ENCODE results near the gene EIF5AL1. TPM values are rescaled to one million over a fixed set of nuclear protein-coding genes. Genes with fewer than 3 reads are reported as not detected.

Gene EIF5AL1
- total and polyA plus RNA-seq, 2 experiments from 2014 or later: 2.0 to 20.4 TPM

DNA sequence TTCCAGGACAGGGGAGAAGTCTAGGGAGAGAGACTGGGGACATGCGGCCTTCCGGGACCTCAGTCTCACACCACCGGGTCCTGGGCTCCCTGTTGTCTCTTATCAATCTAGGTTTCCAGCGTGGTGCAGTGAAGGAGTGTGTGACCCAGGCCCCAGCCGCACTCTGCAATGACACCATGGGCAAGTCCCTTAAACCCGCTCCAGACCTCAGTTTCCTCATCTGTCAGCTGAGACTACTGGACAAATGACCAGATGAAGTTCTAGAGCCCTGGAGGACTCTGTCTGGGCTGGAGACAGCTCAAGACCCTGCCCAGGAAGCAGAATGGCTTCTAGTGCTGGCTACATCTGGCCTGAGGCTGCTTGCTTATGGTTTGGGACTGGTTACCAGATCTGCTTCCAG is 20.1 kb upstream of the EIF5AL1 start (continued):
- TF ChIP-seq, protein P1, sequence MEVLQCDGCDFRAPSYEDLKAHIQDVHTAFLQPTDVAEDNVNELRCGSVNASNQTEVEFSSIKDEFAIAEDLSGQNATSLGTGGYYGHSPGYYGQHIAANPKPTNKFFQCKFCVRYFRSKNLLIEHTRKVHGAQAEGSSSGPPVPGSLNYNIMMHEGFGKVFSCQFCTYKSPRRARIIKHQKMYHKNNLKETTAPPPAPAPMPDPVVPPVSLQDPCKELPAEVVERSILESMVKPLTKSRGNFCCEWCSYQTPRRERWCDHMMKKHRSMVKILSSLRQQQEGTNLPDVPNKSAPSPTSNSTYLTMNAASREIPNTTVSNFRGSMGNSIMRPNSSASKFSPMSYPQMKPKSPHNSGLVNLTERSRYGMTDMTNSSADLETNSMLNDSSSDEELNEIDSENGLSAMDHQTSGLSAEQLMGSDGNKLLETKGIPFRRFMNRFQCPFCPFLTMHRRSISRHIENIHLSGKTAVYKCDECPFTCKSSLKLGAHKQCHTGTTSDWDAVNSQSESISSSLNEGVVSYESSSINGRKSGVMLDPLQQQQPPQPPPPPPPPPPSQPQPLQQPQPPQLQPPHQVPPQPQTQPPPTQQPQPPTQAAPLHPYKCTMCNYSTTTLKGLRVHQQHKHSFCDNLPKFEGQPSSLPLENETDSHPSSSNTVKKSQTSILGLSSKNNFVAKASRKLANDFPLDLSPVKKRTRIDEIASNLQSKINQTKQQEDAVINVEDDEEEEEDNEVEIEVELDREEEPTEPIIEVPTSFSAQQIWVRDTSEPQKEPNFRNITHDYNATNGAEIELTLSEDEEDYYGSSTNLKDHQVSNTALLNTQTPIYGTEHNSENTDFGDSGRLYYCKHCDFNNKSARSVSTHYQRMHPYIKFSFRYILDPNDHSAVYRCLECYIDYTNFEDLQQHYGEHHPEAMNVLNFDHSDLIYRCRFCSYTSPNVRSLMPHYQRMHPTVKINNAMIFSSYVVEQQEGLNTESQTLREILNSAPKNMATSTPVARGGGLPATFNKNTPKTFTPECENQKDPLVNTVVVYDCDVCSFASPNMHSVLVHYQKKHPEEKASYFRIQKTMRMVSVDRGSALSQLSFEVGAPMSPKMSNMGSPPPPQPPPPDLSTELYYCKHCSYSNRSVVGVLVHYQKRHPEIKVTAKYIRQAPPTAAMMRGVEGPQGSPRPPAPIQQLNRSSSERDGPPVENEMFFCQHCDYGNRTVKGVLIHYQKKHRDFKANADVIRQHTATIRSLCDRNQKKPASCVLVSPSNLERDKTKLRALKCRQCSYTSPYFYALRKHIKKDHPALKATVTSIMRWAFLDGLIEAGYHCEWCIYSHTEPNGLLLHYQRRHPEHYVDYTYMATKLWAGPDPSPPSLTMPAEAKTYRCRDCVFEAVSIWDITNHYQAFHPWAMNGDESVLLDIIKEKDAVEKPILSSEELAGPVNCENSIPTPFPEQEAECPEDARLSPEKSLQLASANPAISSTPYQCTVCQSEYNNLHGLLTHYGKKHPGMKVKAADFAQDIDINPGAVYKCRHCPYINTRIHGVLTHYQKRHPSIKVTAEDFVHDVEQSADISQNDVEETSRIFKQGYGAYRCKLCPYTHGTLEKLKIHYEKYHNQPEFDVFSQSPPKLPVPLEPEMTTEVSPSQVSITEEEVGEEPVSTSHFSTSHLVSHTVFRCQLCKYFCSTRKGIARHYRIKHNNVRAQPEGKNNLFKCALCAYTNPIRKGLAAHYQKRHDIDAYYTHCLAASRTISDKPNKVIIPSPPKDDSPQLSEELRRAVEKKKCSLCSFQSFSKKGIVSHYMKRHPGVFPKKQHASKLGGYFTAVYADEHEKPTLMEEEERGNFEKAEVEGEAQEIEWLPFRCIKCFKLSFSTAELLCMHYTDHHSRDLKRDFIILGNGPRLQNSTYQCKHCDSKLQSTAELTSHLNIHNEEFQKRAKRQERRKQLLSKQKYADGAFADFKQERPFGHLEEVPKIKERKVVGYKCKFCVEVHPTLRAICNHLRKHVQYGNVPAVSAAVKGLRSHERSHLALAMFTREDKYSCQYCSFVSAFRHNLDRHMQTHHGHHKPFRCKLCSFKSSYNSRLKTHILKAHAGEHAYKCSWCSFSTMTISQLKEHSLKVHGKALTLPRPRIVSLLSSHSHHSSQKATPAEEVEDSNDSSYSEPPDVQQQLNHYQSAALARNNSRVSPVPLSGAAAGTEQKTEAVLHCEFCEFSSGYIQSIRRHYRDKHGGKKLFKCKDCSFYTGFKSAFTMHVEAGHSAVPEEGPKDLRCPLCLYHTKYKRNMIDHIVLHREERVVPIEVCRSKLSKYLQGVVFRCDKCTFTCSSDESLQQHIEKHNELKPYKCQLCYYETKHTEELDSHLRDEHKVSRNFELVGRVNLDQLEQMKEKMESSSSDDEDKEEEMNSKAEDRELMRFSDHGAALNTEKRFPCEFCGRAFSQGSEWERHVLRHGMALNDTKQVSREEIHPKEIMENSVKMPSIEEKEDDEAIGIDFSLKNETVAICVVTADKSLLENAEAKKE (CRISPR knock-in tag; IDR thresholded peaks at IDR 0.05): no peak
- TF ChIP-seq JUNB (IDR thresholded peaks at IDR 0.05; ENCODE audit: unreplicated experiment): no peak
- TF ChIP-seq, protein P2, sequence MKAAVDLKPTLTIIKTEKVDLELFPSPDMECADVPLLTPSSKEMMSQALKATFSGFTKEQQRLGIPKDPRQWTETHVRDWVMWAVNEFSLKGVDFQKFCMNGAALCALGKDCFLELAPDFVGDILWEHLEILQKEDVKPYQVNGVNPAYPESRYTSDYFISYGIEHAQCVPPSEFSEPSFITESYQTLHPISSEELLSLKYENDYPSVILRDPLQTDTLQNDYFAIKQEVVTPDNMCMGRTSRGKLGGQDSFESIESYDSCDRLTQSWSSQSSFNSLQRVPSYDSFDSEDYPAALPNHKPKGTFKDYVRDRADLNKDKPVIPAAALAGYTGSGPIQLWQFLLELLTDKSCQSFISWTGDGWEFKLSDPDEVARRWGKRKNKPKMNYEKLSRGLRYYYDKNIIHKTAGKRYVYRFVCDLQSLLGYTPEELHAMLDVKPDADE (IDR thresholded peaks at IDR 0.05): no peak
- TF ChIP-seq NANOG (IDR thresholded peaks at IDR 0.05; ENCODE audit: borderline replicate concordance): no peak
- no peak for TF ChIP-seq ZNF114 (CRISPR knock-in tag; IDR thresholded peaks at IDR 0.05)

DNA sequence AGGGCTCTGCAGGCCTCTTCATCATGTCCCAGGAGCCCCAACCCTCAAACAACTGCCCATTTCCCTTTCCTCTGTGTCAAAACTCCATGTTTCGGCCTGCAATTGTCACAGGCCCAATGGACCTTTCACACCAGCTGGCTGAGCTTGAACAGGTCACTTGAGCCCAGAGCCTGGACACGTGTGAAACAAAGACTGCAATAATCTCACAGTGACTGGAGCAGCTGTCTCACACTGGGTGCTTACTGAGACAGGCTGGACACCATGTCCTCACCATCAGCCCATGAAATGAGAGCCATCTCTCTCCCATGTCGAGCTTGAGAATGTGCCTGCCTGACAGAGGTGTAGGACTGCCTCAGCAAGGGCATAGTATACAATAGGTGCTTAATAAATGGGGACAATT is 19.5 kb upstream of the EIF5AL1 start:
- H3K4me2 ChIP-seq: no peak overlapping the region
- H3K4me3 Mint-ChIP-seq: no peak overlapping the region
- no peak for ATAC-seq

More for the DNA sequence above, 19.5 kb upstream of the EIF5AL1 start:
- H3K4me1 ChIP-seq (ENCODE audit: insufficient read depth): no peaks in the 10 kb centered on the region
- no peak for DNase-seq (ENCODE audit: low spot score)
- H3K27ac Mint-ChIP-seq: no peak overlapping the region
- peaks cover 13% of the 10 kb centered on the region for H3K4me1 Mint-ChIP-seq
- H3K4me3 ChIP-seq: no peak overlapping the region
- H4K20me1 ChIP-seq (replicated peaks; ENCODE audit: insufficient read depth): no peaks in the 10 kb centered on the region
- no peak overlapping the region for H3K27ac ChIP-seq (ENCODE audit: low read depth)
- no peaks in the 10 kb centered on the region for H3K36me3 Mint-ChIP-seq (ENCODE audit: low read depth)
- H3K79me2 ChIP-seq (replicated peaks; ENCODE audit: insufficient read depth): no peaks in the 10 kb centered on the region
- H3K27me3 Mint-ChIP-seq (ENCODE audit: insufficient read depth, low read depth, poor library complexity): peaks cover 21% of the 10 kb centered on the region
- H3K27me3 ChIP-seq (ENCODE audit: insufficient read depth): no peaks in the 10 kb centered on the region
- H3K9me2 ChIP-seq (ENCODE audit: insufficient read depth): no peaks in the 10 kb centered on the region
- no peaks in the 10 kb centered on the region for H3F3A ChIP-seq (replicated peaks; ENCODE audit: low read depth)
- TF ChIP-seq NANOG (IDR thresholded peaks at IDR 0.05; ENCODE audit: borderline replicate concordance): no peak
- TF ChIP-seq POLR2AphosphoS5 (IDR thresholded peaks at IDR 0.05; ENCODE audit: low read depth): no peak
- TF ChIP-seq, protein P2 (IDR thresholded peaks at IDR 0.05): no peak
- TF ChIP-seq STAT1 (IDR thresholded peaks at IDR 0.05; ENCODE audit: unreplicated experiment): no peak
- H3K36me3 ChIP-seq (ENCODE audit: insufficient read depth): no peaks in the 10 kb centered on the region
- no peak overlapping the region for H2AFZ ChIP-seq
- peaks cover 15% of the 10 kb centered on the region for H3K9me3 Mint-ChIP-seq
